Activated T-cell treated with anti-CD3 and anti-CD28 coated beads for 1 hour (primary cell): ENCODE measurements around the gene P2RY2.

ENCODE experiments used
- DNase-seq: peaks from one replicate; pipeline ENCODE4 v3.0.0-alpha.2; 2020; ENCODE audit warnings: low read depth

The P2RY2 gene

GRCh38 chr11:73218106-73218829 lies at the start of gene P2RY2:
TSS of gene P2RY2 (plus strand) at chr11:73218281. CDS start at chr11:73234160, 15,879 bp downstream.
- DNase-seq: no peak

- DNase-seq: no peak
These were observed 49.0 kb upstream of the P2RY2 start for GRCh38 chr11:73168925-73169579.

- no peak for DNase-seq
These were observed 47.9 kb upstream of the P2RY2 start for GRCh38 chr11:73170140-73170539.

- DNase-seq: no peak
These were observed 46.5 kb upstream of the P2RY2 start for GRCh38 chr11:73171436-73172161.

GRCh38 chr11:73172992-73173656 lies 45.0 kb upstream of the P2RY2 start:
- no peak for DNase-seq

GRCh38 chr11:73173755-73174494 lies 44.2 kb upstream of the P2RY2 start:
- DNase-seq: no peak

- no peak for DNase-seq
These were observed 43.6 kb upstream of the P2RY2 start for GRCh38 chr11:73174495-73174791.

GRCh38 chr11:73175551-73176144 lies 42.4 kb upstream of the P2RY2 start:
- no peak for DNase-seq

GRCh38 chr11:73176145-73176873 lies 41.8 kb upstream of the P2RY2 start:
- no peak for DNase-seq

GRCh38 chr11:73176874-73177155 lies 41.3 kb upstream of the P2RY2 start:
- no peak for DNase-seq

- no peak for DNase-seq
These were observed 40.7 kb upstream of the P2RY2 start for GRCh38 chr11:73177380-73177777.

- DNase-seq: peak; percentile 75
These were observed 40.1 kb upstream of the P2RY2 start for GRCh38 chr11:73177778-73178539.

GRCh38 chr11:73178681-73179080 lies 39.4 kb upstream of the P2RY2 start:
- no peak for DNase-seq

GRCh38 chr11:73182824-73183321 lies 35.2 kb upstream of the P2RY2 start:
- DNase-seq: no peak

- DNase-seq: peak; percentile 35
These were observed 33.0 kb upstream of the P2RY2 start for GRCh38 chr11:73184953-73185671.

- DNase-seq: no peak
These were observed 32.3 kb upstream of the P2RY2 start for GRCh38 chr11:73185680-73186293.

GRCh38 chr11:73186294-73186850 lies 31.7 kb upstream of the P2RY2 start:
- DNase-seq: no peak

- DNase-seq: no peak
These were observed 31.2 kb upstream of the P2RY2 start for GRCh38 chr11:73186886-73187285.

GRCh38 chr11:73187854-73188253 lies 30.2 kb upstream of the P2RY2 start:
- no peak for DNase-seq
